ENCODE data around the gene RPEL1.

GRCh38 chr10:103198648-103199047 is 47.0 kb upstream of the RPEL1 start:
- TF ChIP-seq POLR2A (IDR thresholded peaks at IDR 0.05) (no peak), CTCF (IDR thresholded peaks at IDR 0.05) (no peak)
